HepG2 (cell line): ENCODE data around the gene PARP14. TPM values are rescaled to one million over a fixed set of nuclear protein-coding genes. Genes with fewer than 3 reads are reported as not detected.

Experiments
- CEBPZ ChIP-seq: IDR thresholded peaks from 2 replicates; pipeline ENCODE4 v1.6.1; 2012; ENCODE audit warnings: low read length, improper control_type of control experiment
- DRAP1 ChIP-seq: IDR thresholded peaks from 2 replicates; pipeline ENCODE4 v1.6.1; 2016; ENCODE audit warnings: missing genetic modification reagents, missing compliant biosample characterization
- HOMEZ ChIP-seq: IDR thresholded peaks from 2 replicates; pipeline ENCODE4 v1.6.1; 2016; ENCODE audit warnings: low read depth
- HOXA9 ChIP-seq: sonication (generic); formaldehyde crosslinking; IDR thresholded peaks from 2 replicates; pipeline ENCODE4 v1.8.1; 2022; ENCODE audit warnings: missing genetic modification reagents, mild to moderate bottlenecking, moderate library complexity, borderline replicate concordance
- NFRKB ChIP-seq: fragments of 450-650 bp; IDR thresholded peaks from 2 replicates; pipeline ENCODE4 v1.6.1; 2017
- PPARG ChIP-seq: conservative IDR thresholded peaks from 2 replicates; pipeline ENCODE4 v1.6.1; 2016; ENCODE audit warnings: missing biosample characterization, missing genetic modification reagents
- RCOR2 ChIP-seq: IDR thresholded peaks from 2 replicates; pipeline ENCODE4 v1.6.1; 2016; ENCODE audit warnings: missing biosample characterization, missing genetic modification reagents
- RNF219 ChIP-seq: sonication (generic); formaldehyde crosslinking; IDR thresholded peaks from 2 replicates; pipeline ENCODE4 v1.5.0; 2020; ENCODE audit warnings: mild to moderate bottlenecking, missing genetic modification reagents
- SALL2 ChIP-seq: sonication (generic); formaldehyde crosslinking; IDR thresholded peaks from 2 replicates; pipeline ENCODE4 v1.8.1; 2023; ENCODE audit warnings: mild to moderate bottlenecking, missing genetic modification reagents, inconsistent platforms
- SAP130 ChIP-seq: IDR thresholded peaks from 2 replicates; pipeline ENCODE4 v1.6.1; 2016; ENCODE audit warnings: low read depth
- SNAPC5 ChIP-seq: sonication (generic); formaldehyde crosslinking; IDR thresholded peaks from 2 replicates; pipeline ENCODE4 v1.8.1; 2023; ENCODE audit warnings: mild to moderate bottlenecking, missing genetic modification reagents, borderline replicate concordance
- SUZ12 ChIP-seq: fragments of 150-350 bp; IDR thresholded peaks from 2 replicates; pipeline ENCODE4 v1.6.1; 2014; ENCODE audit warnings: low read depth, low read length
- ZBTB43 ChIP-seq: sonication (generic); formaldehyde crosslinking; conservative IDR thresholded peaks from 2 replicates; pipeline ENCODE4 v1.4.0; 2020; ENCODE audit warnings: missing genetic modification reagents
- ZFP82 ChIP-seq: sonication (generic); formaldehyde crosslinking; IDR thresholded peaks from 2 replicates; pipeline ENCODE4 v1.5.1; 2020; ENCODE audit warnings: mild to moderate bottlenecking, missing genetic modification reagents, borderline replicate concordance
- ZNF260 ChIP-seq: sonication (generic); formaldehyde crosslinking; IDR thresholded peaks from 2 replicates; pipeline ENCODE4 v1.4.0; 2020; ENCODE audit warnings: missing genetic modification reagents, low read depth, mild to moderate bottlenecking, borderline replicate concordance
- ZNF570 ChIP-seq: sonication (generic); formaldehyde crosslinking; IDR thresholded peaks from 2 replicates; pipeline ENCODE4 v1.4.0; 2020; ENCODE audit warnings: mild to moderate bottlenecking, missing genetic modification reagents, borderline replicate concordance
- ZNF598 ChIP-seq: sonication (generic); formaldehyde crosslinking; IDR thresholded peaks from 2 replicates; pipeline ENCODE4 v1.5.1; 2020; ENCODE audit warnings: mild to moderate bottlenecking, missing genetic modification reagents, borderline replicate concordance
- ZNF691 ChIP-seq: sonication (generic); formaldehyde crosslinking; IDR thresholded peaks from 2 replicates; pipeline ENCODE4 v1.4.0; 2020; ENCODE audit warnings: missing genetic modification reagents, low read depth, mild to moderate bottlenecking, borderline replicate concordance
- ZNF891 ChIP-seq: sonication (generic); formaldehyde crosslinking; IDR thresholded peaks from 2 replicates; pipeline ENCODE4 v1.5.0; 2020; ENCODE audit warnings: mild to moderate bottlenecking, missing genetic modification reagents
- polyA plus RNA-seq, 8 experiments: library from polyadenylated mRNA; depleted of rRNA in 3 of 8; stranded (reverse) in 7 of 8; unstranded in 1 of 8; fragments of >200 nt; fragmentation: Illumina TruSeq in 4 of 8; extraction: Trizol in 4 of 8; gene quantifications; 2 replicates each; pipeline versions ENCODE4 v1.2.1 to v1.2.3, GENCODE V29; 2011 to 2016; ENCODE audit warnings: low read depth in 4 of 8, missing spikeins in 1 of 8, mixed read lengths in 1 of 8; ENCODE audit not compliant: insufficient read depth in 1 of 8
- total RNA-seq, 5 experiments: library from RNA; depleted of rRNA; stranded (reverse); fragments of >200 nt; fragmentation: Illumina TruSeq; extraction: Trizol; gene quantifications; 2 replicates each; pipeline ENCODE4 v1.2.3, GENCODE V29; 2016; ENCODE audit warnings: low read depth in 1 of 5

PARP14 gene
- total and polyA plus RNA-seq, 2 of the 13 experiments (the other 11 are each of a cell fraction or from before 2014, with no cell fraction given) = 9.0 to 19.1 TPM

- TF ChIP-seq SNAPC5 (CRISPR knock-in tag) (no peak), SUZ12 (no peak), NFRKB (no peak), HOXA9 (CRISPR knock-in tag) (no peak), SAP130 (CRISPR knock-in tag) (peak; percentile 52), PPARG (CRISPR knock-in tag) (no peak), SALL2 (CRISPR knock-in tag) (peak; percentile 38; the same call in 1 of the 2 replicates), ZNF891 (CRISPR knock-in tag) (peak; percentile 74), ZBTB43 (no peak), HOMEZ (no peak), ZNF260 (CRISPR knock-in tag) (no peak), ZNF570 (CRISPR knock-in tag) (no peak), DRAP1 (CRISPR knock-in tag) (no peak), CEBPZ (no peak), ZNF691 (no peak), RNF219 (0 out of 2 replicates have a peak, but pooled peaks have one; percentile 42), ZNF598 (CRISPR knock-in tag) (no peak), RCOR2 (CRISPR knock-in tag) (no peak), ZFP82 (0 out of 2 replicates have a peak, but pooled peaks have one; percentile 17)
Measured at GRCh38 chr3:122680475-122681283, at the start of gene PARP14 (continued).
